Activated T-helper 1 cell treated with anti-CD3 and anti-CD28 coated beads, Interleukin-12 subunit alpha, Interleukin-12 subunit beta, Interleukin-2, Interleukin-4 antibody, amounts not matched to agents 30 ng/mL and 10 ng/mL and 1 ng/mL, durations not matched to agents 14 hours and 24 hours and 36 hours (primary cell): ENCODE results near the gene PRR5L. TPM values are rescaled to one million over a fixed set of nuclear protein-coding genes. Genes with fewer than 3 reads are reported as not detected.

Source experiments
- DNase-seq: peaks from one replicate; pipeline ENCODE4 v3.0.0; 2021; ENCODE audit warnings: low spot score
- H3K27ac Mint-ChIP-seq: one replicate; pipeline ENCODE4 v1.8.0; 2021; ENCODE audit warnings: mild to moderate bottlenecking, mixed read lengths
- H3K27me3 Mint-ChIP-seq: one replicate; pipeline ENCODE4 v1.8.0; 2022; ENCODE audit warnings: mild to moderate bottlenecking, moderate library complexity, mixed read lengths; ENCODE audit not compliant: insufficient read depth
- H3K36me3 Mint-ChIP-seq: one replicate; pipeline ENCODE4 v1.8.0; 2021; ENCODE audit warnings: low read depth, mixed read lengths
- H3K4me1 Mint-ChIP-seq: one replicate; pipeline ENCODE4 v1.8.0; 2021; ENCODE audit warnings: low read depth, mixed read lengths
- H3K4me3 Mint-ChIP-seq: one replicate; pipeline ENCODE4 v1.8.0; 2021; ENCODE audit warnings: mild to moderate bottlenecking, moderate library complexity, mixed read lengths
- H3K9me3 Mint-ChIP-seq: one replicate; pipeline ENCODE4 v1.8.0; 2021; ENCODE audit warnings: mixed read lengths
- intact Hi-C: fragments of 100-400 bp; cut with micrococcal nuclease; formaldehyde crosslinking; loops from one replicate; pipeline ENCODE4 v1.15.1; 2024
- total RNA-seq: library from RNA; stranded (reverse); gene quantifications from 2 replicates; pipeline ENCODE4 v1.2.3, GENCODE V29; 2022

Gene PRR5L
- total RNA-seq, 1 donor from 2014 or later = 64.0 TPM

- Mint-ChIP-seq H3K27ac (no peak overlapping the region), H3K4me1 (peaks cover 74% of the 10 kb centered on the region), H3K27me3 (no peaks in the 10 kb centered on the region), H3K36me3 (peaks cover 69% of the 10 kb centered on the region), H3K4me3 (no peak overlapping the region), H3K9me3 (no peaks in the 10 kb centered on the region)
- intact Hi-C loops = no loop called here
- no peak for DNase-seq
These were observed 87.1 kb downstream of the PRR5L start for GRCh38 chr11:36383195-36383594.

GRCh38 chr11:36385121-36385970, 89.3 kb downstream of the PRR5L start:
- DNase-seq = peak; percentile 6
- Mint-ChIP-seq H3K4me3 (peak overlapping the region; percentile 54), H3K27me3 (no peaks in the 10 kb centered on the region), H3K36me3 (peaks cover 58% of the 10 kb centered on the region), H3K9me3 (no peaks in the 10 kb centered on the region), H3K27ac (peak overlapping the region; percentile 80), H3K4me1 (peaks cover 67% of the 10 kb centered on the region)
- intact Hi-C loops = loop anchor here (1.0 kb wide), 2 partner anchors 8 to 9 kb away; no protein-coding TSS in a partner anchor

GRCh38 chr11:36386411-36386810, 90.3 kb downstream of the PRR5L start:
- Mint-ChIP-seq H3K4me1 (peaks cover 67% of the 10 kb centered on the region), H3K9me3 (no peaks in the 10 kb centered on the region)
- intact Hi-C loops = no loop called here

DNA sequence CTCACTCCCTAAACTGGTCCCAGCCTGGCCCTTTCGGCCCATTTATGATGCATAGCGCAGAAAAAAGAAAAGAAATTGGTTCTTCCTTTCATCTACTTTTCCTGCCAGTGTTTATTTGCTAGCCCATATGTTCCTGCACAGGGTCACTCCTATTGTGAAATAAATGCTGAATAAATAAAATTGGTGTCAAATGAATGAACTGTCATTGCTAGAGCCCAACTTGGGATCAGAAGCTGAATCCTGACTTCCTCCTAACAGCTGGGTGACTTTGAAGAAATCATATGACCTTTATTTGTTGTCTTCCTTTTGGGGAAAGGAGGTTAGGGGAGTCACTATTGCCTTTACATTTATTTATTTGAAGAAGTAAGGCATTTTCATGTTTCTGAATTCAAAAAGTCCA, 92.0 kb downstream of the PRR5L start:
- intact Hi-C loops = no loop called here
- H3K36me3 Mint-ChIP-seq = peaks cover 49% of the 10 kb centered on the region
- H3K27me3 Mint-ChIP-seq = no peaks in the 10 kb centered on the region
- H3K27ac Mint-ChIP-seq = no peak overlapping the region
- H3K4me3 Mint-ChIP-seq = no peak overlapping the region
- H3K9me3 Mint-ChIP-seq = no peaks in the 10 kb centered on the region
- H3K4me1 Mint-ChIP-seq = peaks cover 83% of the 10 kb centered on the region
- no peak for DNase-seq

More at GRCh38 chr11:36386411-36386810, 90.3 kb downstream of the PRR5L start:
- no peak for DNase-seq
- H3K36me3 Mint-ChIP-seq = peaks cover 54% of the 10 kb centered on the region
- H3K4me3 Mint-ChIP-seq = no peak overlapping the region
- H3K27me3 Mint-ChIP-seq = no peaks in the 10 kb centered on the region
- no peak overlapping the region for H3K27ac Mint-ChIP-seq

DNA sequence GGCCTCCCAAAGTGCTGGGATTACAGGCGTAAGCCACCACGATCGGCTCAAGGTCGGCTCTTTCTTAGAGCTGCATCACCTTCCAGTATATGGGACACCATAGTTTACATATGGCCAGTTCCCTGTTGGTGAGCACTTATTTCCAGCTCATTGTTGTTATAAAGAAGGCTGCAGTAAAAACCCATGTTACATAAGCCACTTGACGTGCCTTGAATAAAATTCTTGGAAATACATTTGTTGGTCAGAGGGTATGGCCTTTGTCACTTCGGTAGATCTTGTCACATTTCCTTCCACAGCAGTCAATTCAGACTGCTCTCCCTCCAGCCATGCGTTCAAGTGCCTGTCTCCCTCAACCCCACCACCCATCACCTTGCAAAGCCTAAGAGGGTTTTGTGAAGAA, 92.9 kb downstream of the PRR5L start:
- intact Hi-C loops = no loop called here
- peaks cover 48% of the 10 kb centered on the region for H3K36me3 Mint-ChIP-seq

DNA sequence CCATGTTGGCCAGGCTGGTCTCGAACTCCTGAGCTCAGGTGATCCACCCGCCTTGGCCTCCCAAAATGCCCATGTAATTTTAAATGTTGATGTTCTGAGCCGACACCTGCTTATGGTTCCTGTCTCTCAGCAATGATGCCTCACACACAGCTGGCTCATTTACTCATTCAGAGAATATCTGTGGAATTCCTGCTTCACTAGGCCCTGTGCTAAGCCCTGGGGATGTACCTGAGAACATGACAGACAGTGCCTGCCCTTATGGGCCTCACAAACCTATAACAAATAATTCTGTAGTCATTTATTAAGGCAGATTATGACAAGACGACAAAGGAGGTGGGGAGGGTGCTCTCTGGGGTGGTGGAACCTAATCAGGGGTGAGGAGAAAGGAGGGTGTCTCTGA, 93.7 kb downstream of the PRR5L start:
- Mint-ChIP-seq H3K4me1 (peaks cover 91% of the 10 kb centered on the region), H3K36me3 (peaks cover 47% of the 10 kb centered on the region), H3K9me3 (no peaks in the 10 kb centered on the region), H3K27ac (peak overlapping the region; percentile 66), H3K27me3 (no peaks in the 10 kb centered on the region), H3K4me3 (peak overlapping the region; percentile 23)
- DNase-seq = no peak
- intact Hi-C loops = loop anchor here (10.0 kb wide), 1 partner anchor 725 kb away; the partner anchor contains the start of gene TRIM44

More for the DNA sequence above, 92.9 kb downstream of the PRR5L start:
- no peaks in the 10 kb centered on the region for H3K9me3 Mint-ChIP-seq
- no peak for DNase-seq
- H3K27ac Mint-ChIP-seq = peak overlapping the region; percentile 71
- no peak overlapping the region for H3K4me3 Mint-ChIP-seq
- peaks cover 91% of the 10 kb centered on the region for H3K4me1 Mint-ChIP-seq
- H3K27me3 Mint-ChIP-seq = no peaks in the 10 kb centered on the region

DNA sequence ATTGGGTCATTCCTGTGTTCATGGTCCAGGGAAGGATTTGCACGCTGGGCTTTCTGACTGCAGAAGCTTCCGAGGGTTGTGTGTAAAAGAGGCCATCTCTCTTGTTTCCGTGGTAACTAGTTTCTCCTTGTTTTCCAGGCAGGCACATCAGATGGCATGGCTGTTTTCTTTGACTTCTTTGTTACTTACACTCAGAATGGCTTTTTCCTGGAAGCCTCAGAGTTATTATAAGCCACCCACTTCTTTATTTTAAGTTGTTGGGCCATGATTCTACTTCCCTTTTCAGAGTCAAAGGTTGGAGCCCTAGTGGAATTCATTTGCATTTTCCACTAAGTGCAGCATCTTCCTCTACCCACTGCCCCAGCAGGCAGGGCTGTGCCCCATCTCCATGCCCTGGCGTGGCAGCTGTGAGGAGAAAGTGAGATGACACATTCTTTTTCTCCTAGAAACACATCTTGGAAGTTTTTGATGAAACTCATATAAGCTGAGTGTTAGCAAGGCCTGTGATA, 94.9 kb downstream of the PRR5L start:
- Mint-ChIP-seq H3K27ac (peak overlapping the region; percentile 66), H3K36me3 (peaks cover 40% of the 10 kb centered on the region), H3K4me1 (peaks cover 86% of the 10 kb centered on the region), H3K9me3 (no peaks in the 10 kb centered on the region), H3K27me3 (no peaks in the 10 kb centered on the region), H3K4me3 (peak overlapping the region; percentile 40)
- intact Hi-C loops = loop anchor here (1.0 to 10.0 kb wide), 3 partner anchors 18 to 726 kb away; partner anchors contain the start of gene TRIM44
- no peak for DNase-seq

DNA sequence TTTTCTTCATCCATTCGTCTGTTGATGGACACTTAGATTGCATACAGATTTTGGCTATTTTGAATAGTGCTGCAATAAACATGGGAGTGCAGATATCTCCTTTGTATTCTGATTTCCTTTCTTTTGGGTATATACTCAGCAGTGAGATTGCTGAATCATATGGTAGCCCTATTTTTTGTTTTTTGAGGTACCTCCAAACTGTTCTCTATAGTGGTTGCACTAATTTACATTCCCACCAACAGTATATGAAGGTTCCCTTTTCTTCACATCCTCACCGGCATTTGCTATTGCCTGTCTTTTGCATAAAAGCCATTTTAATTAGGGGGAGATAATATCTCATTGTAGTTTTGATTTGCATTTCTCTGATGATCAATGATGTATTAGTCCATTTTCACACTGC, 96.1 kb downstream of the PRR5L start:
- Mint-ChIP-seq H3K27me3 (no peaks in the 10 kb centered on the region), H3K27ac (peak overlapping the region; percentile 3), H3K4me1 (peaks cover 76% of the 10 kb centered on the region), H3K4me3 (no peak overlapping the region), H3K36me3 (peaks cover 31% of the 10 kb centered on the region), H3K9me3 (no peaks in the 10 kb centered on the region)
- no peak for DNase-seq
- intact Hi-C loops = loop anchor here (10.0 kb wide), 1 partner anchor 727 kb away; the partner anchor contains the start of gene TRIM44

- Mint-ChIP-seq H3K4me3 (peak overlapping the region; percentile 68), H3K27ac (peak overlapping the region; percentile 83), H3K36me3 (peaks cover 35% of the 10 kb centered on the region), H3K27me3 (no peaks in the 10 kb centered on the region), H3K4me1 (peaks cover 71% of the 10 kb centered on the region), H3K9me3 (no peaks in the 10 kb centered on the region)
- no peak for DNase-seq
- intact Hi-C loops = loop anchor here (1.0 to 10.0 kb wide), 4 partner anchors 9 to 729 kb away; partner anchors contain the start of gene TRIM44
These were observed 98.0 kb downstream of the PRR5L start for GRCh38 chr11:36394056-36394455.

DNA sequence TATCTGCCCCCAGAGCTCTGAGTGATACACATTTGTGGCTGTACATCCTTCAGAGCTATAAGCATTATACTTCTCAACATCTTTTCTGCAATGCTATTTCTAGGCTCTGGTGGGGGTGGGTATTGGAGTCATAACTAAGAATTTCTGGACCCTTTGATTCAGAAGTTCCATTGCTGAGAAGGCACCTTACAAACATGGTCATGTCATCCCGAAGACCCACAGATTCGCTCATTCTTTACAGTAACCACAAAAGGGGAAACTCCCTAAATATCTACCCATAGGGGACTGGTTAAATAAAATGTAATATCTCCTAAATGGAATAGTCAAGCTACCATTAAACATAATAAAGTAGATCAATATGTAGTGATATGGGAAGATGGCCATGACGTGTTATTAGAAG, 98.8 kb downstream of the PRR5L start:
- H3K27ac Mint-ChIP-seq = peak overlapping the region; percentile 83
- H3K9me3 Mint-ChIP-seq = no peaks in the 10 kb centered on the region
- no peak for DNase-seq
- intact Hi-C loops = loop anchor here (1.0 to 10.0 kb wide), 6 partner anchors 10 to 730 kb away; partner anchors contain the start of gene TRIM44
- peak overlapping the region; percentile 68 for H3K4me3 Mint-ChIP-seq
- peaks cover 72% of the 10 kb centered on the region for H3K4me1 Mint-ChIP-seq
- H3K27me3 Mint-ChIP-seq = no peaks in the 10 kb centered on the region
- peaks cover 35% of the 10 kb centered on the region for H3K36me3 Mint-ChIP-seq

DNA sequence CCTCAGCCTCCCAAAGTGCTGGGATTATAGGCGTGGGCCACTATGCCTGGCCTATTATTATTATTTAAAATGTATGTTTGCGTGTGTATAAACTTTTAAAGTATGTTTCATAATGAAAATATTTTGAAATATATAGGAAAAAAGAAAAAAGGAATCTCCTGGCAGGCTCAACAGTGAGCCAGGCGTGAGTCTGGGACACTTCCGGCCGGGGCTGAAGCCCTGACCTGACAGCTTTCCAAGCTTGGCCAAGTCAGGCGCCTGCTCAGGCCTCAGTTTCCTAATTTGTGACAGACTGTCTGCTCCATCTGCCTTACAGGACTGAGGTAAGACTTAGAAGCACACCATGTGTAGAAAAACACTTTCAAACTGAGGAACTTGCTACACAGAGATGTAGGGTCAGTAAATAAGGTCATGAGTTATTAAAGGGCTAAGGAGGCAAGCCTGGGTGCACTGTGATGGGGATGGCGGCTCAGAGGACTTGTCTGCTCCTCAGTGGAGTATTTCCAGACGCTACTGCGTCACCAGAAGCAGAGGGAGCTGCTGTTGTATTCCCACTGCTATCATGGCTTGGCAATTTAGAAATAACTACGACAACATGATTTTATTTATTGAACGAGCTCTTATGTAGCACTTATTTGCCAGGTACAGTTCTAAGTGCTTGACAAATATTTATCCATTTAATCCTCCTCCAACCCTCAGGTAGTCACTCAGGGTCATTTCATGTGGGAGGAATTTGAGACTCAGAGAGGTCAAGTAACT, 100.1 kb downstream of the PRR5L start:
- H3K9me3 Mint-ChIP-seq = no peaks in the 10 kb centered on the region
- no peak for DNase-seq
- H3K27ac Mint-ChIP-seq = no peak overlapping the region
- peaks cover 72% of the 10 kb centered on the region for H3K4me1 Mint-ChIP-seq
- intact Hi-C loops = loop anchor here (1.0 to 10.0 kb wide), 3 partner anchors 36 to 731 kb away; partner anchors contain the start of gene TRIM44
- no peaks in the 10 kb centered on the region for H3K27me3 Mint-ChIP-seq
- peaks cover 43% of the 10 kb centered on the region for H3K36me3 Mint-ChIP-seq
- no peak overlapping the region for H3K4me3 Mint-ChIP-seq

DNA sequence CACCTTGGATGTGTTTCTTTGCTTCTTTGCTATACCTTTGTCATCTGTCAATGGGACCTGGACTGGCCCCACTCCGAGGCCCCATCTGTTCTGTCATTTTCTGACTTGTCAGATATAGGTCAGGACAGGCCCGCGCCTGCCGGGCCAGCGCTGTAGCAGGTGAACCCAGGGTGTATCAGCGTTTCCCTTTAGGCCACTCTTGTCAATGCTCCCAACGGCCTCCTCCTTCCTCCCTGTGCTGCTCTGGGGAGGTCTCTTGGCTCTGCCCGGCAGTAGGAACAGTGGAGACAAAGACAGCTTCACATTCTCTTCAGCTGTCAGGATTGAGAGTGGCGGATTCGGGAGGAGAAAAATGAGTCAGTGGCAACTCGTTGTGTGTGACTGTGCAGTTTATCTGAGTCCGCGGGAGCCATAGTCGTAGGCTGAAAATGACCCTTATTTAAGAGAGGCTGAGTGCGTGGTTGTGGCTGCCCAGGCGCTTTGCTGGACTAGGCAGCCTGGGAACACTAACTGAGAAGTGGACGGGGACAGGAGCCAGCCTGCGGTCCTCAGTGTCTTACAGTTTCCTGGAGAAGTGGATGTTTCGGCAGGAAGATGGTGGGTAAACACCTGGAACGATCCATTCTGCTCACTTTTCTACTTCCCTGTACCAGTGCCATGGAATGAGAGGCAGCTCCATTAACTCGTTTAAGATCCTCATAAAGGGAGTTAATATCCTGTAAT, 102.3 kb downstream of the PRR5L start:
- Mint-ChIP-seq H3K27me3 (no peaks in the 10 kb centered on the region), H3K36me3 (peaks cover 52% of the 10 kb centered on the region), H3K4me3 (no peak overlapping the region), H3K27ac (peak overlapping the region; percentile 24), H3K9me3 (no peaks in the 10 kb centered on the region), H3K4me1 (peaks cover 70% of the 10 kb centered on the region)
- intact Hi-C loops = loop anchor here (10.0 kb wide), 1 partner anchor 734 kb away; the partner anchor contains the start of gene TRIM44
- DNase-seq = no peak
